Effector memory CD4-positive, alpha-beta T cell (primary cell): ENCODE measurements around the gene SLC10A3.
"Not testable (repeated sequence)": the region's sequence is repeated elsewhere in the genome, so short reads cannot be mapped to it uniquely, and the experiment has no call there.

ENCODE experiments used
- DNase-seq, 3 donors: peaks; one replicate each; pipeline ENCODE4 v3.0.0-alpha.2; 2020
- H3K27ac ChIP-seq: 2 replicates; pipeline ENCODE4 v1.7.0; 2013; ENCODE audit warnings: mild to moderate bottlenecking, low read length, moderate library complexity; ENCODE audit not compliant: insufficient read depth, poor library complexity, severe bottlenecking
- H3K27me3 ChIP-seq: replicated peaks from 2 replicates; pipeline ENCODE4 v1.7.0; 2013; ENCODE audit warnings: mild to moderate bottlenecking, low read length; ENCODE audit not compliant: insufficient read depth, control insufficient read depth, poor library complexity, severe bottlenecking
- H3K36me3 ChIP-seq: 2 replicates; pipeline ENCODE4 v1.7.0; 2013; ENCODE audit warnings: mild to moderate bottlenecking, low read length, moderate library complexity; ENCODE audit not compliant: control insufficient read depth, insufficient read depth
- H3K4me1 ChIP-seq: 2 replicates; pipeline ENCODE4 v1.7.0; 2013; ENCODE audit warnings: low read length, mild to moderate bottlenecking; ENCODE audit not compliant: control insufficient read depth, insufficient read depth, poor library complexity, severe bottlenecking
- H3K4me3 ChIP-seq: 2 replicates; pipeline ENCODE4 v1.7.0; 2013; ENCODE audit warnings: low read length, low read depth, mild to moderate bottlenecking; ENCODE audit not compliant: insufficient read depth, poor library complexity, severe bottlenecking
- H3K9me3 ChIP-seq: 2 replicates; pipeline ENCODE4 v1.7.0; 2013; ENCODE audit warnings: mild to moderate bottlenecking, low read length, moderate library complexity; ENCODE audit not compliant: control insufficient read depth

SLC10A3 gene

GRCh38 chrX:154509455-154509854 lies 19.0 kb upstream of the SLC10A3 start:
- no peaks in the 10 kb centered on the region for H3K9me3 ChIP-seq
- H3K36me3 ChIP-seq = no peaks in the 10 kb centered on the region

DNA sequence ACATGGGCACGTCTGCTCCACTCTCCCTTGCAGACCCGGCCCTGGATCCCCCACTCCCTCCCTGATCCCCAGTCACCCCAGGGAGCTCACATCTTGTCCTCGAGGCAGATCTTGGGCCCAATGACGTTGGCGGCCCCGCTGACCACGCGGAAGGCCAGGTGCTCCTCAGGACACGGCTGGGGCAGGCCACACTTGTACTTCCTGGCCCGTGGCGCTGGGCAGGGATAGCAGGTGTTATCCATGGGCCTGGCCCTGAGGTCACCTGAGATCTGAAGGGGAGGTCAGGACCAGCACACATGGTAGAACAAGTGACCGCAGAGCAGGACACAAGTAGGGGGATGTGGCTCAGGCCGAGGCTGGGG lies 17.9 kb upstream of the SLC10A3 start:
- no peak for DNase-seq
- Histone ChIP-seq H3K36me3 (no peaks in the 10 kb centered on the region), H3K9me3 (no peaks in the 10 kb centered on the region)

More at GRCh38 chrX:154509455-154509854, 19.0 kb upstream of the SLC10A3 start:
- H3K27me3 ChIP-seq = no peaks in the 10 kb centered on the region
- H3K4me1 ChIP-seq = no peaks in the 10 kb centered on the region
- no peak overlapping the region for H3K27ac ChIP-seq
- H3K4me3 ChIP-seq = no peak overlapping the region
- DNase-seq = no peak

GRCh38 chrX:154507673-154508383 lies 17.4 kb upstream of the SLC10A3 start:
- no peak for DNase-seq
- Histone ChIP-seq H3K4me3 (no peak overlapping the region), H3K4me1 (no peaks in the 10 kb centered on the region), H3K27ac (no peak overlapping the region), H3K27me3 (no peaks in the 10 kb centered on the region), H3K36me3 (no peaks in the 10 kb centered on the region), H3K9me3 (no peaks in the 10 kb centered on the region)

More for the DNA sequence above, 17.9 kb upstream of the SLC10A3 start:
- Histone ChIP-seq H3K27me3 (no peaks in the 10 kb centered on the region), H3K27ac (no peak overlapping the region), H3K4me3 (no peak overlapping the region), H3K4me1 (no peaks in the 10 kb centered on the region)

DNA sequence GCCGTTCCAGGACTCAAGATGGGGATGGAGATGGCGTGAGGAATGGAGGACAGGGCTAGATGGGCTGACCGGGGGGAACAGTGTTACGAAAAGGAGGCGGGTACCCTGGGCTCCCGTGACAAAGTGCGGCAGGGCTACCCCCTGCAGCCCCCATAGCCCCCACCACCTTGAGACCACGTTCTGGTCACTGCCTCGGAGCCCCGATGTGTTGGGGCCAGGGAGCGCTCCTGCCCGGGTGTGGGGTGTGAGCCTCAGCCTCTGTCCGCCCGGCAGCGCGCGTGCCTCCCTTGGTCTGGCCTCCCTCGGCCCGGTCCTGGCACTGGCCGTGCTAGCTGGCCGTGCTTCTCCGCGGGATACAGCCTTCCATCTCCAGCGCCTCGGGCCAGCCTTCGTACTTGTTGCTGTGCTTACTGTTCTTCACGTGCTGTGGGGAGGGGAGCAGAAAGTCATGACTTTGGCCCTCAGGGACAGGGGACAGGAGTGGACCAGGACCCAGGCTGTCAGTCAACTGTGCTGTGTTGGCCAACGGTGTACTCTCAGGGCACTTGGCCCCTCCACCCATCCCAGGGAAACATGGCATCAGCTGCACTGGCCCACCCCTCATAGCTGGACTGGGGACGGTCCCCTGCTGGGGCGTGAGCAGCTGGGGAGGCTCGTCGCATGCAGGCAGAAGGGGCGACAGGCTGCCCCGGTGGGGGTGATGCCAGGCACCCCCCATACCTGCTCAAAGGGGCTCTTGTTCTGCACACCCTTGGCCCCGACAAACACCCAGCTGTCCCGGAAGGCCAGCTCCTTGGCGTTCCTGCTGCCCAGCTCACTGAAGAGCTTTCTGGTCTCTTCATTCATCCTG lies 16.3 kb upstream of the SLC10A3 start:
- H3K27ac ChIP-seq = no peak overlapping the region
- no peaks in the 10 kb centered on the region for H3K4me1 ChIP-seq
- DNase-seq = no peak
- no peaks in the 10 kb centered on the region for H3K27me3 ChIP-seq
- H3K36me3 ChIP-seq = no peaks in the 10 kb centered on the region
- no peak overlapping the region for H3K4me3 ChIP-seq
- no peaks in the 10 kb centered on the region for H3K9me3 ChIP-seq

GRCh38 chrX:154505734-154506133 lies 15.3 kb upstream of the SLC10A3 start:
- no peaks in the 10 kb centered on the region for H3K9me3 ChIP-seq
- no peak overlapping the region for H3K27ac ChIP-seq
- no peak for DNase-seq
- H3K4me1 ChIP-seq = no peaks in the 10 kb centered on the region
- no peak overlapping the region for H3K4me3 ChIP-seq
- H3K27me3 ChIP-seq = no peaks in the 10 kb centered on the region
- no peaks in the 10 kb centered on the region for H3K36me3 ChIP-seq

DNA sequence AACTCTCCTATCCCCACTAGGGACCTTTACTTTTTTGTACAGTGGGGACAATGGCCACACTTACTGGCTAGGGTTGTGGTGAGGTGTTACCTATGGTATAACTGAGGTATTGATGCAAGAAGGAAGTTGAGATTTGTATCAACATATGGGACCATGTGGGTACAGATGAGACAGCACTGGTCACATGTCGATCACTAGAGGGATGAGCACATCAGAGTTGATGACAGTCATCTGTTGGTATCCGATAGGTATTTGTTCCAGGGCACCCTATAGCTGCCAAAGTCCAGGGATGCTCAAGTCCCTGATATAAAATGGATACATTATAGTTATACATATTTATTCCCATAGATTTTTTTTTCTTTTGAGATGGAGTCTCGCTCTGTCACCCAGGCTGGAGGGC lies 12.6 kb upstream of the SLC10A3 start:
- Histone ChIP-seq H3K36me3 (no peaks in the 10 kb centered on the region), H3K4me3 (no peak overlapping the region), H3K27me3 (no peaks in the 10 kb centered on the region), H3K9me3 (no peaks in the 10 kb centered on the region), H3K27ac (no peak overlapping the region), H3K4me1 (no peaks in the 10 kb centered on the region)
- no peak for DNase-seq

GRCh38 chrX:154502098-154502497 lies 11.7 kb upstream of the SLC10A3 start:
- Histone ChIP-seq H3K9me3 (no peaks in the 10 kb centered on the region), H3K27me3 (no peaks in the 10 kb centered on the region), H3K36me3 (no peaks in the 10 kb centered on the region), H3K27ac (no peak overlapping the region), H3K4me1 (no peaks in the 10 kb centered on the region), H3K4me3 (no peak overlapping the region)
- no peak for DNase-seq

- not testable (repeated sequence) for H3K9me3 ChIP-seq, H3K27me3 ChIP-seq, DNase-seq, H3K36me3 ChIP-seq, H3K4me3 ChIP-seq, H3K4me1 ChIP-seq, H3K27ac ChIP-seq
Observed at GRCh38 chrX:154501423-154501822, 11.0 kb upstream of the SLC10A3 start.

GRCh38 chrX:154496591-154497137 lies 6.2 kb upstream of the SLC10A3 start:
- not testable (repeated sequence) for H3K27ac ChIP-seq, H3K9me3 ChIP-seq, H3K27me3 ChIP-seq, DNase-seq, H3K4me1 ChIP-seq, H3K4me3 ChIP-seq, H3K36me3 ChIP-seq

DNA sequence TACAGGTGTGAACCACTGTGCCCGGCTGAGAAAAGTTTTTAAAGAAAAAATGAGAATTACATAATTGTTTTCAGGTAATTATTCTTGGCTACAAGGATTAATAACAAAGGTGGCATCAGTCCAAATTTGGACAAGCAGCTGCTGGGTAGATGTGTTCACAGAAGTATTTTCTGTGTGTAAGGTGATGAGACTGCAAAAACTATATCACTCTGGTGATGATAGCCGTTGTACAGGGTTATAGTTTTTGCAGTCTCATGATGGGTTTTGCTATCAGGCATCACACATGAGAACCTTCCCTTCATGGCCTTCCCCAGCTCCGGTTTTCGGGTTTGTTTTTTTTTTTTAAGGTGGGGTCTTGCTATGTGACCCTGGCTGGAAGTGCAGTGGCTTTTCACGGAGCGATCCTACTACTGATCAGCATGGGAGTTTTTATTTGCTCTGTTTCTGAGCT lies 5.1 kb upstream of the SLC10A3 start:
- no peaks in the 10 kb centered on the region for H3K36me3 ChIP-seq
- H3K27me3 ChIP-seq = no peaks in the 10 kb centered on the region
- no peak overlapping the region for H3K4me3 ChIP-seq
- DNase-seq = no peak
- H3K27ac ChIP-seq = no peak overlapping the region
- no peaks in the 10 kb centered on the region for H3K4me1 ChIP-seq
- H3K9me3 ChIP-seq = no peaks in the 10 kb centered on the region
